DMS79 (cell line): Measurements from ENCODE around the gene SH3BP4.
"Not testable (repeated sequence)": the region's sequence is repeated elsewhere in the genome, so short reads cannot be mapped to it uniquely, and the experiment has no call there.

Source experiments
- DNase-seq: peaks from one replicate; lab custom pipeline; 2025; lab: John Stamatoyannopoulos, UW

Gene SH3BP4

DNA sequence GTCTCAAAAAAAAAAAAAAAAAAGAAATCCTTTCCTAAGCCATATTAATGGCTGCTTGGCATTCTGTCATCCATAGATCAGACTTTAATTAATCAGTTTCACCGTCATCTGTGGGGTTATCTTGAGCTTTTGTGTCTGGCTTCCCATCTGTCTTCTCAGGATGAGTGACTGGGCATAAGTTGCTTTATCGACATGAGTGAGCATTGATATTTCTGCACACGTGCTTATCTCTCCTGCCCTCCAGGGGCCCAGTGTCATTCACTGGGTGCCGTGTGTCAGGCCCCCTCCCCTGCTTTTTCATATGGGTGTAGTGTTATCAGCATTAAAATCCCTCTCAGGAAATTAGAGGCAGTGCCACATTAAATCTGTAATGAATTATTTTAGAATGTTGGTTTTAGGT, 65.6 kb downstream of the SH3BP4 start:
- no peak for DNase-seq

DNA sequence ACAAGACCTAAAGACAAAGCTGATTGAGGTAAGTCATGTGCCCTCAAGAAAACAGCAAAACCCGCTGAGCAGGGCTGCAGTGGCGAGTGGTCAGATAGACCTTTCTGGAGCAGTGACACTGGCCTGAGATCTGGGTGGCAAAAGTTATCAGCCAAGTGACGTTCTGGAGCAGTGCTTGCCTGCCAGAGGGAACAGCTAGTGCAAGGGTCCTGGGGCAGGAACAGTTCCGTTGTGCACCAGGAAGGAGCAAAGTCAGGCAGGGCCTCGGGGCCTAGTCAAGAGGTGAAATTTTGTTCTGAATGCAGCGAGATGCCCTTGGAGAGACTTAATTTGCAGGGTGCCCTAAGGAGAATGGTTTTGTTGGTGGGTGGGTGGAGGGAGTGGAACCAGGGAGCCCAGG, 67.0 kb downstream of the SH3BP4 start:
- DNase-seq = no peak

- DNase-seq = not testable (repeated sequence)
Observed at GRCh38 chr2:235020141-235020540, 68.3 kb downstream of the SH3BP4 start.

- DNase-seq = no peak
Observed at GRCh38 chr2:235021752-235022151, 69.9 kb downstream of the SH3BP4 start.

- no peak for DNase-seq
Observed at GRCh38 chr2:235024191-235024860, 72.5 kb downstream of the SH3BP4 start.

- DNase-seq = no peak
Observed at GRCh38 chr2:235024931-235025773, 73.3 kb downstream of the SH3BP4 start.

DNA sequence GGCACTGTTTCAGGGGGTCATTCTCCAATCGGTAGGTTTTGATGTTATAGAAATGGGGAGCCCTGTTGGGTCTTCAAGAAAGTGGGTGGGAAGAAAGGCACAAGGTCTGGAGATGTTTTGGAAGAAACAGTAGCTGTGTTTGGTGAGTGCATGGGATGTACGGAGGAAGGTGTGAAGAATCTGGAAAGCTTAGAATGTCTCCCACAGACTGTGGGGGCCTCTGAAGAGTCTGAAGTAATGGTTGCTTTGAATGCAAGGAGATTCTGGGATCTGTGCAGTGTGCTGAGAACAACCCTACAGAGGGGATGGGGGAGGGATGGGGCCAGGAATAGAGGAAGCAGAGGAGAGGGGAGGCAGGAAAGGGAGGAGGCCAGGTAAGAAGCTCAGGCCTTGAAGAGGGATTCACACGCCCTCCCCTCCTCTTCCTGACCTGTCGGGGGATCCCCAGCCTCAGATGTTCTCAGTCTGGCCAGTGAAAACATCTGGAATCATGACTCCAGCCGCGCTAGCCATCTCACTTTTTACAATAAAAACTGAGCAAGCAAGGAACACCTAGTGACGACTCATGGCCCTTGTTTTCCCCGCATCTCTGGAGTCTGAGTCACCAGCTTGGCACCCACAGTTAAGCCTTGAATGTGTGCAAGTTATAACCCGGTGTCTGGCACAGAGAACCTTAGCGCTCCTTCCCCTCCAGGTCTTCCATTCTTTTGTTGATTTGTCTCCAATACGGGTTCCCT, 74.2 kb downstream of the SH3BP4 start:
- no peak for DNase-seq

- peak; percentile 57 for DNase-seq
Observed at GRCh38 chr2:235026649-235027557, 75.1 kb downstream of the SH3BP4 start.

GRCh38 chr2:235027558-235028214, 75.9 kb downstream of the SH3BP4 start:
- DNase-seq = no peak

- no peak for DNase-seq
Observed at GRCh38 chr2:235028646-235029045, 76.8 kb downstream of the SH3BP4 start.

GRCh38 chr2:235029054-235029453, 77.2 kb downstream of the SH3BP4 start:
- DNase-seq = no peak

GRCh38 chr2:235030126-235030525, 78.3 kb downstream of the SH3BP4 start:
- DNase-seq = no peak

GRCh38 chr2:235030936-235031335, 79.1 kb downstream of the SH3BP4 start:
- no peak for DNase-seq

GRCh38 chr2:235031686-235032373, 80.0 kb downstream of the SH3BP4 start:
- no peak for DNase-seq

- no peak for DNase-seq
Observed at GRCh38 chr2:235032466-235032865, 80.6 kb downstream of the SH3BP4 start.

GRCh38 chr2:235032949-235033348, 81.1 kb downstream of the SH3BP4 start:
- no peak for DNase-seq

DNA sequence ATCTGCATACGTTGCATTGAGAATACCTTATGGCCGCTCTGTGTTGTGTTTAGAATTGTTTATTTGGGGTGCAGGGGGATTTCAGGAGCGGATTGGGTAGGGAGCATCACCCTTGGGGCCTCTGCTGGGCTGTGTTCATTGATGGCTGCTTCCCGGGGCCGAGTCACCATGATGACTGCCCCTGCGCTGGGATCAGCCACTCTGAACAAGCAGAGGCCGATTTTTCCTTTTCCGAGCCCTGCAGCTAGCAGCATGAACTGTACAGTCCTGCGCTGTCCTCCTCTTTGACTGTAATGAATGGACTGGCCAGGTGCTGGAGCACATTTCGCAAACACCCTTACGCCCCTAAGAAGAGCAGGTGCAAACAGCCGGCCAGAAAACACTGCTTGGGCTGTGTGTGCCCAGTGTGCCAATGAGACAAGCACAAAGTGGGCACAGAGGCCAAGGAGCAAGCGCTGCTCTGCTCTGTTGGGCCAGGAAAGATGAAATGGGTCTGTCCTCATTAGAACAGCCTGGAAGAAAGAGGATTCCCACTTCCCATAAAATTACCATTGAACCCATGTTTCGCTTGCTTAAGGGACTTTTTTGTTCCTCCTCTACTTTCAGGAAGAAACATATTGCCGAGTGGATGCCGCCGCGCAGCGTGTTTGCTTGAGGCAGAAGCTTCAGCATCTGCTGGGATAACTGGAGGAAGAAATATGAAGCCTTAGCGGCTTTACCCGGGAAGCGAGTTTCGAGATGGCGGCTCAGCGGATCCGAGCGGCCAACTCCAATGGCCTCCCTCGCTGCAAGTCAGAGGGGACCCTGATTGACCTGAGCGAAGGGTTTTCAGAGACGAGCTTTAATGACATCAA, 82.7 kb downstream of the SH3BP4 start:
- no peak for DNase-seq

DNA sequence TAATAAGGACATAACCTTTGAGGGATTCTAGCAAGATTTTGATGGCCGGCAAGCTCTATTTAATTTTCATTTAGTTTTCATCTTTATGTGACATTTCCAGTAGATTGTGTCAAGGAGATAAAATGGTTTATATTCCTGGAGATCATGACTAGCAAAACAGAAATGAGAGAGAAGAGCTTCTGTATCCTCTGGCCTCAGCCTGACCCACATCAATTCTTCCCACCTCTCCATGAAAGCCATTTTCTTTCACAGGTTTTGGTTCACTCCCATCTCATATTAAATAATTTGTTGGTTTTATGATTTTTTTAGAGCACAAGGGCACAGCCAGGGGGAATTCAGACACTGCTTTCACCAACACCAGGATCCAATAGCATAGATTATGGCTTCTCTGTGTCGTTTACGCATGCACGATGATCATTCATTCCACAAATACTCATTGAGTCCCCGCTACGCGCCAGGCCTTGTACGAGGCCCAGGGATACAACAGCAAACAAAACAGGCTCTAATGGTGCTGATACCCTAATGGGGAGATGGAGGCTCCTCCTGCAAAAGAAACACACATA, 85.9 kb downstream of the SH3BP4 start:
- no peak for DNase-seq

DNA sequence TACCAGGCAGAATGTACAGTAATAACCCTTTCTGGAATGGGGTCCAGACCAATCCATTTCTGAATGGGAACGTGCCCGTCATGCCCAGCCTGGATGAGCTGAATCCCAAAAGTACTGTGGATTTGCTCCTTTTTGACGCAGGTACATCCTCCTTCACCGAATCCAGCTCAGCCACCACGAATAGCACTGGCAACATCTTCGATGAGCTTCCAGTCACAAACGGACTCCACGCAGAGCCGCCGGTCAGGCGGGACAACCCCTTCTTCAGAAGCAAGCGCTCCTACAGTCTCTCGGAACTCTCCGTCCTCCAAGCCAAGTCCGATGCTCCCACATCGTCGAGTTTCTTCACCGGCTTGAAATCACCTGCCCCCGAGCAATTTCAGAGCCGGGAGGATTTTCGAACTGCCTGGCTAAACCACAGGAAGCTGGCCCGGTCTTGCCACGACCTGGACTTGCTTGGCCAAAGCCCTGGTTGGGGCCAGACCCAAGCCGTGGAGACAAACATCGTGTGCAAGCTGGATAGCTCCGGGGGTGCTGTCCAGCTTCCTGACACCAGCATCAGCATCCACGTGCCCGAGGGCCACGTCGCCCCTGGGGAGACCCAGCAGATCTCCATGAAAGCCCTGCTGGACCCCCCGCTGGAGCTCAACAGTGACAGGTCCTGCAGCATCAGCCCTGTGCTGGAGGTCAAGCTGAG, 89.6 kb downstream of the SH3BP4 start:
- DNase-seq = no peak
